ENCODE measurements around the gene SYAP1. TPM values are rescaled to one million over a fixed set of nuclear protein-coding genes. Genes with fewer than 3 reads are reported as not detected.

SYAP1 gene
- total and polyA plus RNA-seq, 9 of the 15 experiments (the other 6 are each of a cell fraction or from before 2014, with no cell fraction given), result 5.7 to 35.3 (median 27.6) TPM

DNA sequence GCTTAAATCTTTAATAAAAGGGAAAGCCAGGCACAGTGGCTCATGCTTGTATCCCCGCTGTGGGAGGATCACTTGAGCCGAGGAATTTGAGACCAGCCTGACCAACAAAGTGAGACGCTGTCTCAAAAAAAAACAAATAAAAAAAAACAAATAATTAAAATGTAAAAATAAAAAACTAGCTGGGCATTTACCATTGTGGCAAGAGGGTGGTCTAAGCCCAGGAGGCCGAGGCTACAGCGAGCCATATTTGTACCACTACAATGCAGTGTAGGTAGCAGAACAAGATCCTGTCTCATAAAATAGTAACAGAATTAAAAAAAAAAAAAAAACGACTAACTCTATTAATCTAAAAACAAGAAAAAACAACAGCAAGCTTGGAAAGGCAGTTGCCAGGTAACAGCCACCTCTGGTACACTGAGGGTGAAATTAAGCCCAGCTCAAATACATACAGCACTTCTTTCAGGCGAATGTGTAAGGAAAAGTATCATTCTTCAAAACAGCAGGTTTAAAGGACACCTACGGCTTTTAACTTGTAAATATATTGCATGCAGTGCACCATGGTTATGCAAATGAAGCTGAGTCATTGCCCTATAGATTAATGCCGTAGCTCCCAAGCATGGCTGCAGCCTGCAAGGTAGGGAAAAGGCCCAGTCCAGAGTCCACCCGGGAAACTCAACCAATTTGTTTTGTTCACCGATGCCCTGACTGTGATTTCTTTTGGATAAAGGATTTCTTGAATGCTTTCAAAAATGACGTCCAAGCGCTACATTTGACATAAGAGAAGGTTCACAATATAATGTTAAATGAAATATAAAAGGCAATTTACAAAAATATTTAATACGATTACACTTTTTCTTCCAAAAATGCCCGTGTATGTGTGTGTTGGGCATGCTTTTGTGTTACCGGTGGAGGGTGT lies 52.3 kb downstream of the SYAP1 start (continued):
- TF ChIP-seq HES1 (IDR thresholded peaks at IDR 0.05; ENCODE audit: low read depth) (no peak), POLR2A (conservative IDR thresholded peaks at IDR 0.05) (peak; percentile 100), ZNF764 (CRISPR knock-in tag; IDR thresholded peaks at IDR 0.05; ENCODE audit: low read depth) (peak; percentile 74), ESRRB (CRISPR knock-in tag; IDR thresholded peaks at IDR 0.05; ENCODE audit: borderline replicate concordance) (peak; percentile 84; the same call in 1 of the 2 replicates), JUND (IDR thresholded peaks at IDR 0.05; ENCODE audit: borderline replicate concordance, low read depth, low read length) (peak; percentile 89), JUND (tag; IDR thresholded peaks at IDR 0.05; ENCODE audit: borderline replicate concordance, low read depth, low read length) (peak; percentile 89; the same call in 2 of the 3 replicates), GTF3C2 (IDR thresholded peaks at IDR 0.05; ENCODE audit: borderline replicate concordance, extremely low read depth, insufficient read length) (no peak), PRPF4 (IDR thresholded peaks at IDR 0.05; ENCODE audit: insufficient read depth, low read depth, low read length, poor library complexity, severe bottlenecking) (no peak), BCL6 (CRISPR knock-in tag; IDR thresholded peaks at IDR 0.05) (no peak), ZNF589 (CRISPR knock-in tag; IDR thresholded peaks at IDR 0.05; ENCODE audit: low read depth) (no peak), HEY1 (CRISPR knock-in tag; IDR thresholded peaks at IDR 0.05; ENCODE audit: borderline replicate concordance) (peak; percentile 87; the same call in 1 of the 2 replicates), SIN3A (IDR thresholded peaks at IDR 0.05; ENCODE audit: borderline replicate concordance in 2 of 2, control insufficient read depth in 1 of 2, low read depth in 2 of 2, low read length in 2 of 2) (peak in 1 of 2 experiments; percentile 93; a peak in 2 of 4 replicates), NR1H2 (CRISPR knock-in tag; IDR thresholded peaks at IDR 0.05) (no peak), SIN3B (IDR thresholded peaks at IDR 0.05; ENCODE audit: low read depth) (0 out of 2 replicates have a peak, but pooled peaks have one; percentile 21), CBX5 (IDR thresholded peaks at IDR 0.05; ENCODE audit: borderline replicate concordance, low read depth) (no peak), FOXM1 (IDR thresholded peaks at IDR 0.05; ENCODE audit: low read depth) (peak; percentile 13; the same call in 1 of the 2 replicates), FOXM1 (CRISPR knock-in tag; IDR thresholded peaks at IDR 0.05; ENCODE audit: low read depth) (no peak), NCOR1 (IDR thresholded peaks at IDR 0.05) (peak; percentile 94), ZNF830 (CRISPR knock-in tag; IDR thresholded peaks at IDR 0.05) (no peak), ZC3H11A (IDR thresholded peaks at IDR 0.05; ENCODE audit: low read depth, low read length) (0 out of 2 replicates have a peak, but pooled peaks have one; percentile 38), C11orf30 (IDR thresholded peaks at IDR 0.05; ENCODE audit: low read depth) (peak; percentile 89), ZNF184 (CRISPR knock-in tag; IDR thresholded peaks at IDR 0.05) (no peak), SAFB (IDR thresholded peaks at IDR 0.05; ENCODE audit: borderline replicate concordance, low read depth, low read length) (no peak), GABPB1 (CRISPR knock-in tag; IDR thresholded peaks at IDR 0.05) (peak; percentile 43; the same call in 1 of the 2 replicates), RBFOX2 (IDR thresholded peaks at IDR 0.05; ENCODE audit: low read depth, low read length) (peak; percentile 83), ZNF316 (IDR thresholded peaks at IDR 0.05) (peak; percentile 98)

Data from K562 (cell line).